Peyer's patch (tissue), 4 donors: ENCODE results near the gene HDAC8. TPM values are rescaled to one million over a fixed set of nuclear protein-coding genes. Genes with fewer than 3 reads are reported as not detected.

ENCODE experiments used
- DNase-seq, 3 donors: peaks; one replicate each; pipeline ENCODE4 v3.0.0-alpha.2; 2017 to 2019
- H3K27ac ChIP-seq, 4 donors: fragments of 200-600 bp; sonication (generic); one replicate each; pipeline ENCODE4 v1.5.1; 2016 to 2019
- H3K27me3 ChIP-seq, 2 donors: fragments of 200-600 bp; sonication (generic); one replicate each; pipeline ENCODE4 v1.5.1; 2019
- H3K36me3 ChIP-seq, 3 donors: fragments of 200-600 bp; sonication (generic); one replicate each; pipeline ENCODE4 v1.5.1; 2016 to 2019
- H3K4me1 ChIP-seq, 4 donors: fragments of 200-600 bp; sonication (generic); one replicate each; pipeline ENCODE4 v1.5.1; 2016 to 2019
- H3K4me3 ChIP-seq, 4 donors: fragments of 200-600 bp; sonication (generic); 1 replicate in 3 of 4; 2 replicates in 1 of 4; pipeline ENCODE4 v1.5.1; 2016 to 2019; ENCODE audit warnings: mild to moderate bottlenecking in 1 of 4
- H3K9me3 ChIP-seq, 4 donors: fragments of 200-600 bp; sonication (generic); one replicate each; pipeline ENCODE4 v1.5.1; 2016 to 2019; ENCODE audit warnings: mild to moderate bottlenecking in 1 of 4
- POLR2A ChIP-seq, 2 donors: fragments of 450-650 bp; IDR thresholded peaks; one replicate each; pipeline ENCODE4 v1.5.1; 2017; ENCODE audit warnings: antibody characterized with exemption in 2 of 2, mild to moderate bottlenecking in 2 of 2, moderate library complexity in 2 of 2
- total RNA-seq, 4 donors: library from RNA; depleted of rRNA; stranded (reverse); fragments of >200 nt; gene quantifications; one replicate each; pipeline ENCODE4 v1.1.0, GENCODE V29; 2016
- TF ChIP-seq, protein P1 (sequence below), 6 experiments: fragments of 450-650 bp in 4 of 6; fragments of 200-600 bp in 2 of 6; sonication (generic) in 1 of 6; IDR thresholded peaks; one replicate each; pipeline ENCODE4 v1.5.1; 2017 to 2019; ENCODE audit warnings: antibody characterized with exemption in 6 of 6, mild to moderate bottlenecking in 3 of 6, moderate library complexity in 1 of 6

Gene HDAC8
- total RNA-seq, 4 donors from 2014 or later = 24.2 to 48.9 (median 46.0) TPM

- peak in 1 of 3 donors; percentile 45 for DNase-seq
- no peak overlapping the region for H3K27ac ChIP-seq
- no peaks in the 10 kb centered on the region for H3K4me1 ChIP-seq
- TF ChIP-seq, protein P1, sequence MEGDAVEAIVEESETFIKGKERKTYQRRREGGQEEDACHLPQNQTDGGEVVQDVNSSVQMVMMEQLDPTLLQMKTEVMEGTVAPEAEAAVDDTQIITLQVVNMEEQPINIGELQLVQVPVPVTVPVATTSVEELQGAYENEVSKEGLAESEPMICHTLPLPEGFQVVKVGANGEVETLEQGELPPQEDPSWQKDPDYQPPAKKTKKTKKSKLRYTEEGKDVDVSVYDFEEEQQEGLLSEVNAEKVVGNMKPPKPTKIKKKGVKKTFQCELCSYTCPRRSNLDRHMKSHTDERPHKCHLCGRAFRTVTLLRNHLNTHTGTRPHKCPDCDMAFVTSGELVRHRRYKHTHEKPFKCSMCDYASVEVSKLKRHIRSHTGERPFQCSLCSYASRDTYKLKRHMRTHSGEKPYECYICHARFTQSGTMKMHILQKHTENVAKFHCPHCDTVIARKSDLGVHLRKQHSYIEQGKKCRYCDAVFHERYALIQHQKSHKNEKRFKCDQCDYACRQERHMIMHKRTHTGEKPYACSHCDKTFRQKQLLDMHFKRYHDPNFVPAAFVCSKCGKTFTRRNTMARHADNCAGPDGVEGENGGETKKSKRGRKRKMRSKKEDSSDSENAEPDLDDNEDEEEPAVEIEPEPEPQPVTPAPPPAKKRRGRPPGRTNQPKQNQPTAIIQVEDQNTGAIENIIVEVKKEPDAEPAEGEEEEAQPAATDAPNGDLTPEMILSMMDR (IDR thresholded peaks at IDR 0.05) = no peak
- TF ChIP-seq POLR2A (IDR thresholded peaks at IDR 0.05) = no peak
- H3K9me3 ChIP-seq = no peaks in the 10 kb centered on the region
- H3K4me3 ChIP-seq = no peak overlapping the region
- no peaks in the 10 kb centered on the region for H3K27me3 ChIP-seq
- H3K36me3 ChIP-seq = no peaks in the 10 kb centered on the region
Observed at GRCh38 chrX:72478853-72479252, 93.8 kb downstream of the HDAC8 start.

GRCh38 chrX:72478351-72478750 is 94.3 kb downstream of the HDAC8 start:
- H3K27ac ChIP-seq = no peak overlapping the region
- H3K4me1 ChIP-seq = no peaks in the 10 kb centered on the region
- TF ChIP-seq, protein P1 (IDR thresholded peaks at IDR 0.05) = no peak
- no peak overlapping the region for H3K4me3 ChIP-seq
- no peaks in the 10 kb centered on the region for H3K27me3 ChIP-seq
- DNase-seq = no peak
- H3K9me3 ChIP-seq = no peaks in the 10 kb centered on the region
- H3K36me3 ChIP-seq = no peaks in the 10 kb centered on the region

GRCh38 chrX:72477781-72478181 is 94.9 kb downstream of the HDAC8 start:
- H3K27ac ChIP-seq = no peak overlapping the region
- no peaks in the 10 kb centered on the region for H3K9me3 ChIP-seq
- no peaks in the 10 kb centered on the region for H3K27me3 ChIP-seq
- no peaks in the 10 kb centered on the region for H3K4me1 ChIP-seq
- H3K36me3 ChIP-seq = no peaks in the 10 kb centered on the region
- no peak overlapping the region for H3K4me3 ChIP-seq
- TF ChIP-seq, protein P1 (IDR thresholded peaks at IDR 0.05) = no peak
- TF ChIP-seq POLR2A (IDR thresholded peaks at IDR 0.05) = no peak
- DNase-seq = no peak

DNA sequence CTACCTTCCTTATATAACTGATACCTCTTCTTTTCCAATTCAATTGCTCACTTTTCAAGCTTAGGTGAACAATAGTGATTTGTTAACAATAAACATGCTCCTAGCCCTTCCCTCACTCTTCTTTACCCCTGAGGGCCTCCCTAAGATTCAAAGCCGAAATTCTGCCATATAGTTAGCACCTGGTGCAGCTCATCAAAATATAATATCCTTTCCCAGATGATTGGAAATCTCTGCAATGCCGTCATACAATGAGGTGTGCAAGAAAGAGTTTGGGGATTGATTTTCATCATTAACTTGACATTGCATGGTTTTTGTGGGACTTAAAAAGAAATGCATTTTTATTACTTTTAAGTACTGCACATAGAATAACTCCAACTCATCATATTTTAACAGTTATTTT is 95.3 kb downstream of the HDAC8 start:
- no peak for TF ChIP-seq POLR2A (IDR thresholded peaks at IDR 0.05)
- TF ChIP-seq, protein P1 (IDR thresholded peaks at IDR 0.05) = no peak
- H3K4me3 ChIP-seq = no peak overlapping the region
- H3K27ac ChIP-seq = no peak overlapping the region
- no peaks in the 10 kb centered on the region for H3K36me3 ChIP-seq
- no peaks in the 10 kb centered on the region for H3K27me3 ChIP-seq
- no peaks in the 10 kb centered on the region for H3K9me3 ChIP-seq
- DNase-seq = no peak
- H3K4me1 ChIP-seq = no peaks in the 10 kb centered on the region

DNA sequence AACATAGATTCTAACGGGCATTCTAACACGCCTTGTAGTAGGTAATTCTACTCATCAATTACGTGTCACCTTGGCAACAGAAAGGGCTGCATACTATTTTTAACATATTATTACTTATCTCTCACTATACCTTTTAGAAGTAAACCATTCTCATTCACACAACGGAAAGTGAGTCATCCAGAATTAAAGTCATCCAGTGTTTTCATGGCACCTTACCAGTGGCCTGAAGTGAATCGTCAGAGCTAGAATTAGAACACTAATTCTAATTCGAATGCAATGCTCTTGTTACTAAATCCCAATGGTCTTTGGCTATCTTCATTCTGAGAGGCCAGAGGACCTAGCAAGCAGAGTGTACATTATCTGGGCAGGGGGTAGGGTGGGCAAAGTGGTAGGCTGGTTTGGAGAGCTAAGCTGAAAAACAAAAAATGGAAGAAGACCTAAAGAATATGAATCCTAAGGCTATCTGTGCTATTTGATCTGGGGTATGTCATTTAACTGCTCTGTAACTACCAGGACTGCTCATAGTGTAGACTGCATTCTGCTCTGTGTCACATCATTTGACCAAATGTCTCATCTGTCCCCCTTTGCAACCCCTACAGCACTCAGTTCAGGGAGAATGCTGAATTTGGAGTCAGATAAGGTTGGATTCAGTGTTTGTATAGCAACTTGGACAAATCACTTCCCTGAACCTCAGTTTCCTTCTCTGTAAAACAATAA is 96.5 kb downstream of the HDAC8 start:
- Histone ChIP-seq H3K36me3 (no peaks in the 10 kb centered on the region), H3K4me1 (no peaks in the 10 kb centered on the region), H3K4me3 (no peak overlapping the region), H3K9me3 (no peaks in the 10 kb centered on the region), H3K27ac (no peak overlapping the region), H3K27me3 (no peaks in the 10 kb centered on the region)
- TF ChIP-seq, protein P1 (IDR thresholded peaks at IDR 0.05) = no peak
- TF ChIP-seq POLR2A (IDR thresholded peaks at IDR 0.05) = no peak
- no peak for DNase-seq
